Measurements from ENCODE around the gene APOL1. TPM values are rescaled to one million over a fixed set of nuclear protein-coding genes. Genes with fewer than 3 reads are reported as not detected.
"Not testable (repeated sequence)": the region's sequence is repeated elsewhere in the genome, so short reads cannot be mapped to it uniquely, and the experiment has no call there.

The APOL1 gene
- total RNA-seq, 1 donor from 2014 or later, result not detected

GRCh38 chr22:36289406-36289870, 36.5 kb downstream of the APOL1 start:
- Histone ChIP-seq H3K36me3 (no peaks in the 10 kb centered on the region), H4K20me1 (ENCODE audit: low read depth) (peaks cover 3% of the 10 kb centered on the region), H3K4me3 (no peak overlapping the region), H3K79me2 (ENCODE audit: low read depth) (no peaks in the 10 kb centered on the region), H3F3A (ENCODE audit: low read depth) (peaks cover 7% of the 10 kb centered on the region), H3K9me3 (ENCODE audit: low read depth) (no peaks in the 10 kb centered on the region), H3K27me3 (no peaks in the 10 kb centered on the region), H3K4me2 (no peak overlapping the region), H3K9ac (no peak overlapping the region), H3K27ac (no peak overlapping the region), H2AFZ (replicated peaks) (no peak overlapping the region), H3K4me1 (peaks cover 3% of the 10 kb centered on the region)
- Mint-ChIP-seq H3K9me3 (peaks cover 6% of the 10 kb centered on the region), H3K4me3 (no peak overlapping the region), H3K4me1 (peaks cover 10% of the 10 kb centered on the region), H3K27me3 (ENCODE audit: insufficient read depth, low read depth) (peaks cover 4% of the 10 kb centered on the region), H3K27ac (no peak overlapping the region), H3K36me3 (peaks cover 41% of the 10 kb centered on the region)
- no peak for TF ChIP-seq EZH2phosphoT487 (IDR thresholded peaks at IDR 0.05)
- TF ChIP-seq EZH2 (IDR thresholded peaks at IDR 0.05), result no peak
- no peak for TF ChIP-seq CTCF (IDR thresholded peaks at IDR 0.05)
- no peak for DNase-seq (ENCODE audit: low spot score)

- not testable (repeated sequence) for H3K4me3 Mint-ChIP-seq; H3K9ac ChIP-seq; DNase-seq (ENCODE audit: low spot score); H3K9me3 ChIP-seq (ENCODE audit: low read depth); H3K27ac ChIP-seq; H3K4me3 ChIP-seq; H3K27ac Mint-ChIP-seq; H2AFZ ChIP-seq (replicated peaks); H3F3A ChIP-seq (ENCODE audit: low read depth); H3K9me3 Mint-ChIP-seq; H3K4me2 ChIP-seq; H4K20me1 ChIP-seq (ENCODE audit: low read depth); H3K27me3 Mint-ChIP-seq (ENCODE audit: insufficient read depth, low read depth); H3K4me1 ChIP-seq; H3K27me3 ChIP-seq; H3K36me3 ChIP-seq; H3K4me1 Mint-ChIP-seq; H3K79me2 ChIP-seq (ENCODE audit: low read depth)
- H3K36me3 Mint-ChIP-seq, result peaks cover 42% of the 10 kb centered on the region
These were observed 37.0 kb downstream of the APOL1 start for GRCh38 chr22:36289948-36290371.

- H3K9me3 Mint-ChIP-seq; H3K4me3 Mint-ChIP-seq; DNase-seq (ENCODE audit: low spot score); H2AFZ ChIP-seq (replicated peaks); H3K27ac Mint-ChIP-seq; H3K4me2 ChIP-seq; H3K27ac ChIP-seq; H3K4me3 ChIP-seq; H3K27me3 Mint-ChIP-seq (ENCODE audit: insufficient read depth, low read depth); H3K27me3 ChIP-seq; H3K36me3 ChIP-seq; H3K9ac ChIP-seq; H3K4me1 Mint-ChIP-seq; H3F3A ChIP-seq (ENCODE audit: low read depth); H3K9me3 ChIP-seq (ENCODE audit: low read depth); H4K20me1 ChIP-seq (ENCODE audit: low read depth); H3K79me2 ChIP-seq (ENCODE audit: low read depth); H3K4me1 ChIP-seq: not testable (repeated sequence)
- H3K36me3 Mint-ChIP-seq, result peaks cover 44% of the 10 kb centered on the region
These were observed 37.6 kb downstream of the APOL1 start for GRCh38 chr22:36290391-36291075.

- no peak overlapping the region for H3K4me3 Mint-ChIP-seq
- H3K27ac Mint-ChIP-seq, result no peak overlapping the region
- H4K20me1 ChIP-seq (ENCODE audit: low read depth), result no peaks in the 10 kb centered on the region
These were observed 39.2 kb downstream of the APOL1 start for GRCh38 chr22:36291831-36292740.

More at GRCh38 chr22:36291831-36292740, 39.2 kb downstream of the APOL1 start:
- TF ChIP-seq EZH2 (IDR thresholded peaks at IDR 0.05) (no peak), EZH2phosphoT487 (IDR thresholded peaks at IDR 0.05) (no peak), CTCF (IDR thresholded peaks at IDR 0.05) (no peak)
- Histone ChIP-seq H3K36me3 (no peaks in the 10 kb centered on the region), H3K9ac (no peak overlapping the region), H3K79me2 (ENCODE audit: low read depth) (no peaks in the 10 kb centered on the region), H3K9me3 (ENCODE audit: low read depth) (no peaks in the 10 kb centered on the region), H3K27ac (no peak overlapping the region), H3K4me3 (no peak overlapping the region), H2AFZ (replicated peaks) (no peak overlapping the region), H3K4me1 (no peaks in the 10 kb centered on the region), H3K4me2 (no peak overlapping the region), H3F3A (ENCODE audit: low read depth) (peaks cover 1% of the 10 kb centered on the region), H3K27me3 (no peaks in the 10 kb centered on the region)
- H3K36me3 Mint-ChIP-seq, result peaks cover 50% of the 10 kb centered on the region
- DNase-seq (ENCODE audit: low spot score), result no peak
- peaks cover 6% of the 10 kb centered on the region for H3K9me3 Mint-ChIP-seq
- peaks cover 6% of the 10 kb centered on the region for H3K27me3 Mint-ChIP-seq (ENCODE audit: insufficient read depth, low read depth)
- peaks cover under 1% of the 10 kb centered on the region for H3K4me1 Mint-ChIP-seq

Data from neural progenitor cell (in vitro differentiated cells).